Activated CD8-positive, alpha-beta T cell treated with anti-CD3 and anti-CD28 coated beads for 36 hours (primary cell): ENCODE data around the gene SLC25A46. TPM values are rescaled to one million over a fixed set of nuclear protein-coding genes. Genes with fewer than 3 reads are reported as not detected.

Source experiments
- ATAC-seq: fragments of 200-7000 bp; cut with Tn5 transposase; one replicate; pipeline ENCODE4 v1.10.0; 2021; ENCODE audit warnings: mild to moderate bottlenecking, moderate library complexity
- CTCF ChIA-PET: fragments of 350-600 bp; sonication (Branson Sonifier 250); formaldehyde crosslinking; loops from one replicate; lab custom pipeline; 2021; ENCODE audit warnings: antibody characterized with exemption; lab: Charles Lee
- POLR2A ChIA-PET: fragments of 350-600 bp; sonication (Branson Sonifier 250); formaldehyde crosslinking; loops from one replicate; lab custom pipeline; 2021; ENCODE audit warnings: antibody characterized with exemption; lab: Charles Lee
- DNase-seq: peaks from one replicate; pipeline ENCODE4 v3.0.0-alpha.2; 2020
- H3K27ac Mint-ChIP-seq: one replicate; pipeline ENCODE4 v1.8.0; 2021; ENCODE audit warnings: mild to moderate bottlenecking, mixed read lengths
- H3K27me3 Mint-ChIP-seq: one replicate; pipeline ENCODE4 v1.8.0; 2021; ENCODE audit warnings: mixed read lengths
- H3K36me3 Mint-ChIP-seq: one replicate; pipeline ENCODE4 v1.8.0; 2021; ENCODE audit warnings: low read depth, mixed read lengths
- H3K4me1 Mint-ChIP-seq: one replicate; pipeline ENCODE4 v1.8.0; 2021; ENCODE audit warnings: low read depth, mixed read lengths
- H3K4me3 Mint-ChIP-seq: one replicate; pipeline ENCODE4 v1.8.0; 2021; ENCODE audit warnings: mild to moderate bottlenecking, moderate library complexity, mixed read lengths
- H3K9me3 Mint-ChIP-seq: one replicate; pipeline ENCODE4 v1.8.0; 2021; ENCODE audit warnings: mixed read lengths
- intact Hi-C: fragments of 100-400 bp; cut with micrococcal nuclease; formaldehyde crosslinking; loops from one replicate; pipeline ENCODE4 v1.10.0; 2022
- total RNA-seq, 2 experiments: library from RNA; stranded (reverse); gene quantifications; one replicate each; pipeline ENCODE4 v1.2.3, GENCODE V29; 2021
- TF ChIP-seq, protein P1 (sequence below): fragments of 200-600 bp; IDR thresholded peaks from one replicate; pipeline ENCODE4 v1.8.0; 2022; ENCODE audit warnings: antibody characterized with exemption, mild to moderate bottlenecking

Gene SLC25A46
- total RNA-seq, 2 experiments from 2014 or later = 35.2 to 38.8 TPM

GRCh38 chr5:110790673-110791072 lies 51.9 kb downstream of the SLC25A46 start:
- no peak for DNase-seq
- Mint-ChIP-seq H3K27ac (no peak overlapping the region), H3K4me1 (no peaks in the 10 kb centered on the region), H3K36me3 (no peaks in the 10 kb centered on the region), H3K27me3 (no peaks in the 10 kb centered on the region), H3K4me3 (no peak overlapping the region), H3K9me3 (peaks cover 3% of the 10 kb centered on the region)
- ChIA-PET CTCF (no interaction called here), POLR2A (no interaction called here)
- ATAC-seq = no peak
- intact Hi-C loops = no loop called here
- TF ChIP-seq, protein P1, sequence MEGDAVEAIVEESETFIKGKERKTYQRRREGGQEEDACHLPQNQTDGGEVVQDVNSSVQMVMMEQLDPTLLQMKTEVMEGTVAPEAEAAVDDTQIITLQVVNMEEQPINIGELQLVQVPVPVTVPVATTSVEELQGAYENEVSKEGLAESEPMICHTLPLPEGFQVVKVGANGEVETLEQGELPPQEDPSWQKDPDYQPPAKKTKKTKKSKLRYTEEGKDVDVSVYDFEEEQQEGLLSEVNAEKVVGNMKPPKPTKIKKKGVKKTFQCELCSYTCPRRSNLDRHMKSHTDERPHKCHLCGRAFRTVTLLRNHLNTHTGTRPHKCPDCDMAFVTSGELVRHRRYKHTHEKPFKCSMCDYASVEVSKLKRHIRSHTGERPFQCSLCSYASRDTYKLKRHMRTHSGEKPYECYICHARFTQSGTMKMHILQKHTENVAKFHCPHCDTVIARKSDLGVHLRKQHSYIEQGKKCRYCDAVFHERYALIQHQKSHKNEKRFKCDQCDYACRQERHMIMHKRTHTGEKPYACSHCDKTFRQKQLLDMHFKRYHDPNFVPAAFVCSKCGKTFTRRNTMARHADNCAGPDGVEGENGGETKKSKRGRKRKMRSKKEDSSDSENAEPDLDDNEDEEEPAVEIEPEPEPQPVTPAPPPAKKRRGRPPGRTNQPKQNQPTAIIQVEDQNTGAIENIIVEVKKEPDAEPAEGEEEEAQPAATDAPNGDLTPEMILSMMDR = no peak

GRCh38 chr5:110802998-110803397 lies 64.2 kb downstream of the SLC25A46 start:
- Mint-ChIP-seq H3K27me3 (peaks cover 4% of the 10 kb centered on the region), H3K36me3 (no peaks in the 10 kb centered on the region), H3K4me3 (no peak overlapping the region), H3K27ac (no peak overlapping the region), H3K9me3 (peaks cover 9% of the 10 kb centered on the region), H3K4me1 (no peaks in the 10 kb centered on the region)
- POLR2A ChIA-PET = no interaction called here
- DNase-seq (no peak), ATAC-seq (no peak)
- intact Hi-C loops = no loop called here
- TF ChIP-seq, protein P1 = no peak
- CTCF ChIA-PET = no interaction called here

DNA sequence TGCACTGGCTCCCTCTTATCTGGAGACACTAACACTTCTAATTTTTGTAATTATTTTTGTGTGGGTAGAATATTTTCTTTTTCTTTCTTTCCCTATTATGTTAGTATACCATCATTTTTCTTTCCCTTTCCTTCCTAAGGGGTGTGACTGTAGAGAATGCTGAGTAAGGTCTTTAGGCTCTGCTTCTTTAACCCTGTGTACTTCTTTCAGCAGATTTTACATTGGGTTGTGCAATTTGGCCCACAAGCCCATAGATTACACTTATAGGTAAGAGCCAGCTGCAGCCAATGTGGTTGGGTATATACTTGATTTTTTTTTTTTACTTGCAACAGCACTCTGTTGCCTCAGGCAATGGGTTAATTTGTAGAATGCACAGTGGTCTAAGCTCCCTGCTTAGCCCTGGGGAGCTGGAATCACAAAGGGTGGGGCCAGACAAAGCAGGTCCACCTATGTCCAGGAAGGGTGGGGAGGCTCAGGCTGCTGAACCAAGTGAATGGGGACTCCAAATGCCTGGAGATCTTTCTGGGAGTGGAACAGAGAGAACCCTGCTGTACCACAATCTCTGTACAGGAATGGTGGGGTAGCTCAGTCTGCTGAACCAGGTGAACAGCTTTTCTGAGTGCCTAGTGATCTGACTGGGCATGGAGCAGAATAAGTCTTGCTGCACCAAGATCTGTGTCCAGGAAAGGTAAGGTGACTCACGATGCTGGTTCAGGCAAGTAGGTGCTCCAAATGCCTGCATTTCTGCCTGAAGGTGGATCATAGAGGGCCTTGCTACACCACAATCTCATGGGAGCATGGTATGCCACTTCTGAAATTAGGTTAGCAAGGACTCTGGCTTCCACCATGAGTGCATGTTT lies 64.9 kb downstream of the SLC25A46 start:
- intact Hi-C loops = no loop called here
- H3K4me1 Mint-ChIP-seq = no peaks in the 10 kb centered on the region

DNA sequence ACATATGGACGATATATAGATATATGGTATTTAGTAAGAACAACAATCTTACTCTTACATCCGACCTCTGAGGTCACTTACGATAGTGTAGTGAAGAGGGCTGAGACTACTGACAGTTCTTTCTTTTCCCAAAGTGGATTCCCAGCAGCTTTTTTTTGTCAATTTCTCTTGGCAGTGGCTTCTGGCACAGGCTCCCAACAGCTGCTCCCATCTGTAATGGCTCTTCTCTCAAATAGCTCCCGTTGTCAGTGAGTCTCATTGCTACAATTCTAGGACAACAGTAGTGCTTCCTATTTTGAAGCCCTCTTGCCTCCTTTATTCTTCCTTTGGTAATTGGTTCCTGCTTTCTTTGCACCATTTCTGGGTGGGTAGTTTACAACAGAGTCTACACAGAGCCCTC lies 68.4 kb downstream of the SLC25A46 start:
- Mint-ChIP-seq H3K27ac (no peak overlapping the region), H3K27me3 (no peaks in the 10 kb centered on the region), H3K4me3 (no peak overlapping the region), H3K4me1 (no peaks in the 10 kb centered on the region), H3K9me3 (peaks cover 9% of the 10 kb centered on the region), H3K36me3 (no peaks in the 10 kb centered on the region)
- POLR2A ChIA-PET = no interaction called here
- TF ChIP-seq, protein P1 = no peak
- CTCF ChIA-PET = no interaction called here
- intact Hi-C loops = no loop called here
- ATAC-seq (no peak), DNase-seq (no peak)

More for the DNA sequence above, 64.9 kb downstream of the SLC25A46 start:
- TF ChIP-seq, protein P1 = no peak
- ATAC-seq (no peak), DNase-seq (no peak)
- Mint-ChIP-seq H3K9me3 (peaks cover 9% of the 10 kb centered on the region), H3K27me3 (peaks cover 4% of the 10 kb centered on the region), H3K4me3 (no peak overlapping the region), H3K27ac (no peak overlapping the region), H3K36me3 (no peaks in the 10 kb centered on the region)
- CTCF ChIA-PET = no interaction called here
- POLR2A ChIA-PET = no interaction called here

GRCh38 chr5:110809006-110809405 lies 70.2 kb downstream of the SLC25A46 start:
- TF ChIP-seq, protein P1 = no peak
- DNase-seq (no peak), ATAC-seq (no peak)
- H3K4me3 Mint-ChIP-seq = no peak overlapping the region
- peaks cover 4% of the 10 kb centered on the region for H3K9me3 Mint-ChIP-seq
- intact Hi-C loops = no loop called here
- ChIA-PET CTCF (no interaction called here), POLR2A (no interaction called here)
- H3K36me3 Mint-ChIP-seq = no peaks in the 10 kb centered on the region
- peaks cover 4% of the 10 kb centered on the region for H3K27me3 Mint-ChIP-seq
- H3K4me1 Mint-ChIP-seq = no peaks in the 10 kb centered on the region
- no peak overlapping the region for H3K27ac Mint-ChIP-seq

Other genes starting within 250 kb of the SLC25A46 start
- gene TMEM232, start 12.3 kb upstream of the SLC25A46 start, total RNA-seq = under 1 TPM; 0.27 to 0.49 TPM